ENCODE data around the gene SIK3. TPM values are rescaled to one million over a fixed set of nuclear protein-coding genes. Genes with fewer than 3 reads are reported as not detected.

Gene SIK3
- total RNA-seq, 2 donors from 2014 or later: 26.2 to 77.6 TPM

- WGBS: 60% methylated on average over 6 of the region's 6 CpGs
- no peak for DNase-seq (ENCODE audit: low spot score)
- no peaks in the 10 kb centered on the region for H3K27me3 ChIP-seq (replicated peaks; ENCODE audit: insufficient read depth)
- intact Hi-C loops (cut with DNase I): loop anchor here (2.0 kb wide), 1 partner anchor 216 kb away; no protein-coding TSS in a partner anchor
- H3K4me3 ChIP-seq: peak overlapping the region in 1 of 2 donors; percentile 97
- H3K27ac ChIP-seq: peak overlapping the region; percentile 4 to 91
- no peak for TF ChIP-seq CTCF (IDR thresholded peaks at IDR 0.05)
- TF ChIP-seq POLR2AphosphoS5 (IDR thresholded peaks at IDR 0.05): no peak
- TF ChIP-seq POLR2A (IDR thresholded peaks at IDR 0.05): no peak
- H3K36me3 ChIP-seq: no peaks in the 10 kb centered on the region
- no peaks in the 10 kb centered on the region for H3K4me1 ChIP-seq (replicated peaks)
- no peaks in the 10 kb centered on the region for H3K9me3 ChIP-seq
Measured at GRCh38 chr11:117096201-117096991, 1.8 kb downstream of the SIK3 start.

DNA sequence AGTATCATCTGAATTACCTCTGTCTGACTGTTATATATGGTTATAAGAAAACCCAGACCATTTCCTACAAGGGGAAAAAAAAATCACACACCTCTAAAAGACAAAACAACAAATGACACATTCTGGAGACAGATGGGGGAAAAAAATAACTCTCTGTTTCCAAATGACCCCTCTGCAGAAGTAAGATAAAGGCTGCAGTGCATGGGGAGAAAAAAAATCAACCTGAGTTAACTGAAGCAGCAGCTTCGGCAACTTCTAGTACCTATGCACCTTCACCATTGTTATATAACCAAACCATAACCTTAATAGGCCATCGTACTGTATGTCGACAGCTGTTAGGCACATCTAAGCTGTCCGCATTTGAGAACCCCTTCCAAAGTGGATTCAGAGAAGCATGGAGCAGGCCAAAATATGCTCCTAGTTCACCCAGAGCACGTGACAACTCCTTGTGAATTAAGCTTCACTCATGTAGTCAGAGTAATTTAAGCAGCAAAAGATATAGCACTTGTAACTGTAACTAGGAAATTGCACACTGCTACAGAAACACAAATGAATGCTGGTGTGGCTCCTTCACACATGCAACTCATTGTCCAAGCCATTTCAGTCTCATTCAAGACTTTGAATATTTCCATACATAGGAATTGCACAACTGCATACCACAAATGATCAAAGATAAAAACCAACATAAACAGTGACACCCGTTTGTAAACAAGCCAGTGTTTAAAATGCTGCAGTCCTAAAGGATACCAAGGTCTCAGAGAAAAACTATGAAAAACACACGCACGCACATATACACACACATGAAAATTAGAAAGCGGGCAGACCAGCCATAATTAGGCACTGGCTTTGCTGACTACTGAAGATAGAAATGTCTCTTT lies 2.7 kb downstream of the SIK3 start:
- DNase-seq (ENCODE audit: low spot score): no peak
- Histone ChIP-seq H3K27me3 (replicated peaks; ENCODE audit: insufficient read depth) (no peaks in the 10 kb centered on the region), H3K27ac (peak overlapping the region; percentile 4 to 31), H3K9me3 (no peaks in the 10 kb centered on the region), H3K4me1 (replicated peaks) (no peaks in the 10 kb centered on the region), H3K36me3 (no peaks in the 10 kb centered on the region), H3K4me3 (no peak overlapping the region)
- TF ChIP-seq POLR2AphosphoS5 (IDR thresholded peaks at IDR 0.05) (no peak), POLR2A (IDR thresholded peaks at IDR 0.05) (no peak), CTCF (IDR thresholded peaks at IDR 0.05) (no peak)
- WGBS: 53% methylated on average over 9 of the region's 9 CpGs
- intact Hi-C loops (cut with DNase I): loop anchor here (2.0 kb wide), 1 partner anchor 215 kb away; no protein-coding TSS in a partner anchor

DNA sequence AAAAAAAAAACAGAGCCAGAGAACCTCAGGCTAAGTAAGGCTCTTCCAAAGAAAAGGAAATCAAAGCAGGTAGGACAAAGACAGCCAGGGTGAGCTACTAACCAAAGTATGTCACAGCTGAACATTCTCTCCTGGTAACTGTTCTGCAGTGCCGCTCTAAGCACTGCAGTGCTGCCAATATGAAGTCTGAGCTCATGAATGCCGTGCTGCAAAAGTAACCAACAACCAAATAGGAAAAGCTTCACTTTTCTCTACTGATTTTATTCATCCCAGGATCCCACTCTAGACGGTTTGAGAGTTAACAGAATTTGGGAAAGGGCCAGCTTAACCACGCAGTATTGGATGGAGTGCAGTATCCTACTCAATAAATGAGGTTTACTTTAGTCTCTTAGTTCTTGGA lies 3.5 kb downstream of the SIK3 start:
- no peaks in the 10 kb centered on the region for H3K27me3 ChIP-seq (replicated peaks; ENCODE audit: insufficient read depth)
- H3K4me3 ChIP-seq: no peak overlapping the region
- no peak for DNase-seq (ENCODE audit: low spot score)
- TF ChIP-seq POLR2AphosphoS5 (IDR thresholded peaks at IDR 0.05) (peak; percentile 7), POLR2A (IDR thresholded peaks at IDR 0.05) (no peak), CTCF (IDR thresholded peaks at IDR 0.05) (no peak)
- no peak overlapping the region for H3K27ac ChIP-seq
- no peaks in the 10 kb centered on the region for H3K9me3 ChIP-seq
- intact Hi-C loops (cut with DNase I): no loop called here
- H3K4me1 ChIP-seq (replicated peaks): no peaks in the 10 kb centered on the region
- 19% methylated on average over 4 of the region's 4 CpGs for WGBS
- no peaks in the 10 kb centered on the region for H3K36me3 ChIP-seq

DNA sequence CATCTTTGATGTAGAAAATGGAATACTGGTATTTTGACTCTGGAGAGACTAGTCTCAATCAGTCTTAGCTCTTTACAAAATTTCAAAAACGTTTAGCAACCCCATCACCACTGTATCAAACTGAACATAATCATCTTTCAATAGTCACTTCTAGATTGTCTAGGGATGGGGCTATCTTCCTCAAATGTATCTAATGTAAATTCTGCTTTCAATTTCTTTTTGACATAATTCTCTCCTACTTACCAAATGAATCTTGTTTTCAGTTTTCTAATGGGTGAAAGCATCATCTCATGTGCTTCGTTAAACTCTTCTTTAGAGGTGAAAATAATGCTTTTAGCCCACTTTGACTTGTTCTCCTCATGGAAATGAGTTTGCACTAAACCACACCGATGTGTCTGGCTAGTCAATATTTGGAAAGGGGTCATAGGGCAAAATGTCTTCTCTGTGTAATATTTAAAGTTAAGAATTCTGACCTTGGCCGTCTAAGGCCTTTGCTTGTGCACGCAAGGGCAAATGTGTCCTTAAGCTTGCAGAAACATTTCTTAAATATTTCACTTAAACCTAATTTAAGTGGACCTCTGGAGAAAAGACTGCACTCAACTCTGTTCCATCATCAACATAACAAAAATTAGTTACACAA lies 5.2 kb downstream of the SIK3 start:
- Histone ChIP-seq H3K4me1 (replicated peaks) (no peaks in the 10 kb centered on the region), H3K27me3 (replicated peaks; ENCODE audit: insufficient read depth) (no peaks in the 10 kb centered on the region), H3K27ac (no peak overlapping the region), H3K4me3 (no peak overlapping the region), H3K36me3 (no peaks in the 10 kb centered on the region), H3K9me3 (no peaks in the 10 kb centered on the region)
- intact Hi-C loops (cut with DNase I): no loop called here
- WGBS: 77% methylated on average over 5 of the region's 5 CpGs
- TF ChIP-seq CTCF (IDR thresholded peaks at IDR 0.05) (no peak), POLR2A (IDR thresholded peaks at IDR 0.05) (no peak), POLR2AphosphoS5 (IDR thresholded peaks at IDR 0.05) (no peak)
- no peak for DNase-seq (ENCODE audit: low spot score)

Measured in prostate gland (tissue), 2 donors.